ENCODE results near the gene CLEC18C. TPM values are rescaled to one million over a fixed set of nuclear protein-coding genes. Genes with fewer than 3 reads are reported as not detected.

Gene CLEC18C
- total RNA-seq (2022; extraction: Qiagen RNA extraction; ENCODE audit: low read depth) = 0.08 to 0.16 TPM (median 0.12 TPM) in 3 of 5 replicates, not detected in the others

GRCh38 chr16:70173212-70173837 is at the start of gene CLEC18C:
Gene CLEC18C (plus strand): TSS chr16:70173787. CDS start chr16:70174279, 492 bp downstream.

Other genes starting within 250 kb of the CLEC18C start
- gene CLEC18A, start 222.5 kb upstream of the CLEC18C start, total RNA-seq (2022; extraction: Qiagen RNA extraction; ENCODE audit: low read depth) = 0.07 to 0.31 TPM (median 0.11 TPM) in 3 of 5 replicates, not detected in the others
- gene PDPR, start 59.5 kb upstream of the CLEC18C start, total RNA-seq (2022; extraction: Qiagen RNA extraction; ENCODE audit: low read depth) = 11.5 to 17.7 TPM (median 14.3 TPM) in 5 replicates
- 14.2 to 18.8 TPM (median 16.2 TPM) in 5 replicates for gene EXOSC6, start 78.2 kb downstream of the CLEC18C start, total RNA-seq (2022; extraction: Qiagen RNA extraction; ENCODE audit: low read depth)
- 75.0 to 102 TPM (median 92.5 TPM) in 5 replicates for gene AARS1, start 115.7 kb downstream of the CLEC18C start, total RNA-seq (2022; extraction: Qiagen RNA extraction; ENCODE audit: low read depth)
- 28.3 to 32.8 TPM (median 29.3 TPM) in 5 replicates for gene DDX19B, start 125.4 kb downstream of the CLEC18C start, total RNA-seq (2022; extraction: Qiagen RNA extraction; ENCODE audit: low read depth)
- 36.6 to 41.6 TPM (median 40.0 TPM) in 5 replicates for gene DDX19A, start 173.1 kb downstream of the CLEC18C start, total RNA-seq (2022; extraction: Qiagen RNA extraction; ENCODE audit: low read depth)

All from A549 treated with ZK216348 at 1 μM for 4 hours (cell line).